PC-9 (cell line): ENCODE results near the gene CTIF.

Experiments used
- CTCF ChIP-seq: fragments of 200-600 bp; sonication (generic); conservative IDR thresholded peaks from 2 replicates; pipeline ENCODE4 v1.6.1; 2017; ENCODE audit warnings: mixed run types, antibody characterized with exemption, mild to moderate bottlenecking, moderate library complexity
- EZH2 ChIP-seq: fragments of 200-600 bp; sonication (generic); IDR thresholded peaks from 2 replicates; pipeline ENCODE4 v1.8.0; 2017; ENCODE audit warnings: antibody characterized with exemption, low read depth

GRCh38 chr18:48589797-48590519, 51.1 kb downstream of the CTIF start:
- TF ChIP-seq CTCF (no peak), EZH2 (no peak)
